GM18870 (cell line): Measurements from ENCODE around the gene GID8.
"Not testable (repeated sequence)": the region's sequence is repeated elsewhere in the genome, so short reads cannot be mapped to it uniquely, and the experiment has no call there.

Experiments used
- ATAC-seq: cut with Tn5 transposase; IDR thresholded peaks from one replicate; pipeline ENCODE4 v1.9.1; 2021; ENCODE audit warnings: moderate library complexity; ENCODE audit not compliant: unreplicated experiment

GID8 gene

GRCh38 chr20:62956387-62957135 is 18.6 kb downstream of the GID8 start:
- ATAC-seq: no peak

- no peak for ATAC-seq
Observed at GRCh38 chr20:62957136-62958117, 19.5 kb downstream of the GID8 start.

GRCh38 chr20:62958388-62959100 is 20.6 kb downstream of the GID8 start:
- no peak for ATAC-seq

- ATAC-seq: no peak
Observed at GRCh38 chr20:62959101-62959971, 21.4 kb downstream of the GID8 start.

- no peak for ATAC-seq
Observed at GRCh38 chr20:62959998-62960436, 22.1 kb downstream of the GID8 start.

- ATAC-seq: not testable (repeated sequence)
Observed at GRCh38 chr20:62960446-62961309, 22.7 kb downstream of the GID8 start.

- ATAC-seq: no peak
Observed at GRCh38 chr20:62961310-62961783, 23.4 kb downstream of the GID8 start.

GRCh38 chr20:62961799-62962198 is 23.9 kb downstream of the GID8 start:
- no peak for ATAC-seq

GRCh38 chr20:62962221-62962879 is 24.4 kb downstream of the GID8 start:
- ATAC-seq: no peak

GRCh38 chr20:62962891-62963613 is 25.1 kb downstream of the GID8 start:
- ATAC-seq: no peak

GRCh38 chr20:62963614-62964397 is 25.9 kb downstream of the GID8 start:
- no peak for ATAC-seq

- ATAC-seq: no peak
Observed at GRCh38 chr20:62964700-62965099, 26.8 kb downstream of the GID8 start.

- ATAC-seq: no peak
Observed at GRCh38 chr20:62965363-62965771, 27.4 kb downstream of the GID8 start.

- no peak for ATAC-seq
Observed at GRCh38 chr20:62966212-62967148, 28.5 kb downstream of the GID8 start.

- no peak for ATAC-seq
Observed at GRCh38 chr20:62967149-62967501, 29.2 kb downstream of the GID8 start.
